ENCODE measurements around the gene TMEM201.
A peak's percentile ranks its signal among the peaks of the same experiment; 100 is the strongest.

The TMEM201 gene

DNA sequence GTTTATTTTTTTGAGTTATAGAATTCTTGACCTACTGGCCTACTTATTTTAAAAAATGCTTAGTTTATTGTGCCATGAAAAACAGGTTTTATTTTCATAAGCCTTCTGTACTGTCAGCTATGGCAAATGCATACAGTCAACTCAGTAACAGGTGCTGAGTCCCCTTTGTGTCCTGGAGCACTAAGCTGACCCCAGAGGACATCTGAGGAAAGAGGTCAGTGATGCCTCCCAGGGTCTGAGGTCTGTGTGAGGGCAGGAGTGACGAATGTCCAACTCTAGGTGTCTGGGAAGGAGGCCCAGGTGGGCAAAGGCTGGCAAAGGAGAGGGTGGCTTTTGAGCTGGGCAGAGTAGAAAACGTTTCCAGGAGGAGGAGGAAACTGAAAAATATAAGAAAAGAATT, 7.8 kb upstream of the TMEM201 start:
- Histone ChIP-seq H3K27me3 (ENCODE audit: insufficient read depth, insufficient read length) (no peaks in the 10 kb centered on the region), H3K36me3 (ENCODE audit: insufficient read depth, insufficient read length, low read length) (peaks cover 54% of the 10 kb centered on the region)
- TF ChIP-seq ZNF274 (IDR thresholded peaks at IDR 0.05; ENCODE audit: low read depth, low read length) (no peak), SUZ12 (IDR thresholded peaks at IDR 0.05; ENCODE audit: extremely low read depth, insufficient read depth, insufficient read length) (no peak), YY1 (IDR thresholded peaks at IDR 0.05; ENCODE audit: insufficient read depth, insufficient read length) (no peak)

DNA sequence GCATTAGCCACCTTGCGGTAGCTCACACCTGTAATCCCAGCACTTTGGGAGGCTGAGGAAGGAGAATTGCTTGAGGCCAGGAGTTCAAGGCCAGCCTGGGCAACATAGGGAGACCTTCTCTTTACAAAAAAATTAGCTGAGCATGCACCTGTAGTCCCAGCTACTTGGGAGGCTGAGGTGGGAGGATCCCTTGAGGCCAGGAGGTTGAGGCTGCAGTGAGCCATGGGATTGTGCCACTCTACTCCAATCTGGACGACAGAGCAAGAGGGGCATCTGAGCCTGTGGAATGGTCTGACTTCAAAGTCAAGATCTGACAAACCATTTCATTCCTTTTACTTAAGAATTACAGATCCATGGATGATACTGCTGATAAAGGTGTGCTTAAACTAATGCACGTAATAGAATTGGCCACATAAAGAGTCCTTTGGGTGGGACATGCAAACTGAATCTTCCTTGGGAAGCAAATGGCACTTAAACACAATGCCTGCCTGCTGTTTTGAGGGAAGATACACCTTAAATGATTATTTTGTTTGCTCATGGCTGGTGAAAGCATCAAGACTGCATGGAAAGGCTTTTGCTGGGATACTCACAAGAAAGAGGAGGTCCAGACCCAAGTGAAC, 2.5 kb upstream of the TMEM201 start:
- Histone ChIP-seq H3K4me3 (ENCODE audit: insufficient read length, low read depth) (no peak overlapping the region), H3K36me3 (ENCODE audit: insufficient read depth, insufficient read length, low read length) (peaks cover 28% of the 10 kb centered on the region)
- TF ChIP-seq YY1 (IDR thresholded peaks at IDR 0.05; ENCODE audit: insufficient read depth, insufficient read length) = no peak
- TF ChIP-seq ZNF274 (IDR thresholded peaks at IDR 0.05; ENCODE audit: low read depth, low read length) = no peak
- TF ChIP-seq SUZ12 (IDR thresholded peaks at IDR 0.05; ENCODE audit: extremely low read depth, insufficient read depth, insufficient read length) = no peak

More for the DNA sequence above, 7.8 kb upstream of the TMEM201 start:
- Histone ChIP-seq H3K4me3 (ENCODE audit: insufficient read length, low read depth) (no peak overlapping the region), H3K9me3 (ENCODE audit: insufficient read depth, low read length) (no peaks in the 10 kb centered on the region), H3K4me1 (ENCODE audit: insufficient read depth, insufficient read length) (no peaks in the 10 kb centered on the region), H3K9ac (ENCODE audit: insufficient read length, low read depth) (no peak overlapping the region)
- DNase-seq (ENCODE audit: low read depth, low spot score) = no peak

DNA sequence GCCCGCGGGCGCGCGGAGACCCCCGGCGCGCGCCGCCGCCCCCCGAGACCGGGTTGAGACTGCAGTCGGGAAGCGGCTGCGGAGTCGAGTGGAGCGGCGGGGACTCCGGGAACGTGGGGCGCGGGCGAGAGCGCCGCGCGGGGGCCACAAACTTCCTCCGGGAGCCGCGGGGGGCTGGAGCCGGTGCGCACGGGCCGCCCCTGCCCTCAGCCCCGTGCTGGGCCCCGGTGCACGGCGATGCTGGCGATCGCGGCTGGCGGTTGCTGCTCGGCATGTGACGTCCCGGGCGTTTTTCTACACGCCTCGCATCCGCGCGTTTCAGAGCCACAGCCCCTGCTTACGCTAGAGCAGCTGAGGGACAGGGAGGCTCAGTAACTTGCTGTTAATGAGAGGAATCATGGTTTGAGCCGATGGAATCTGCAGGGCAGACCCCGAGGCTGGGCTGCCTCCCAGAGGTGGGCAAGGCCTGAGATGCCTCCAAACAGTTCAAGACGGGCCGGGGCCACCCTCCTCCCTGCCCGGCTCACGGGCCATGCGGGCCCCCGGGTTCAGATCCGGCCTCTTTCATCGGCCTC, 520 bp downstream of the TMEM201 start:
- Histone ChIP-seq H3K9me3 (ENCODE audit: insufficient read depth, low read length) (no peaks in the 10 kb centered on the region), H3K4me1 (ENCODE audit: insufficient read depth, insufficient read length) (peaks cover 36% of the 10 kb centered on the region), H3K9ac (ENCODE audit: insufficient read length, low read depth) (peak overlapping the region; percentile 91), H3K27me3 (ENCODE audit: insufficient read depth, insufficient read length) (no peaks in the 10 kb centered on the region), H3K4me3 (ENCODE audit: insufficient read length, low read depth) (peak overlapping the region; percentile 77), H3K36me3 (ENCODE audit: insufficient read depth, insufficient read length, low read length) (peaks cover 13% of the 10 kb centered on the region)
- no peak for DNase-seq (ENCODE audit: low read depth, low spot score)
- no peak for TF ChIP-seq YY1 (IDR thresholded peaks at IDR 0.05; ENCODE audit: insufficient read depth, insufficient read length)
- no peak for TF ChIP-seq SUZ12 (IDR thresholded peaks at IDR 0.05; ENCODE audit: extremely low read depth, insufficient read depth, insufficient read length)
- no peak for TF ChIP-seq ZNF274 (IDR thresholded peaks at IDR 0.05; ENCODE audit: low read depth, low read length)

More for the DNA sequence above, 2.5 kb upstream of the TMEM201 start:
- Histone ChIP-seq H3K9me3 (ENCODE audit: insufficient read depth, low read length) (no peaks in the 10 kb centered on the region), H3K27me3 (ENCODE audit: insufficient read depth, insufficient read length) (no peaks in the 10 kb centered on the region), H3K9ac (ENCODE audit: insufficient read length, low read depth) (no peak overlapping the region), H3K4me1 (ENCODE audit: insufficient read depth, insufficient read length) (peaks cover 12% of the 10 kb centered on the region)
- no peak for DNase-seq (ENCODE audit: low read depth, low spot score)

DNA sequence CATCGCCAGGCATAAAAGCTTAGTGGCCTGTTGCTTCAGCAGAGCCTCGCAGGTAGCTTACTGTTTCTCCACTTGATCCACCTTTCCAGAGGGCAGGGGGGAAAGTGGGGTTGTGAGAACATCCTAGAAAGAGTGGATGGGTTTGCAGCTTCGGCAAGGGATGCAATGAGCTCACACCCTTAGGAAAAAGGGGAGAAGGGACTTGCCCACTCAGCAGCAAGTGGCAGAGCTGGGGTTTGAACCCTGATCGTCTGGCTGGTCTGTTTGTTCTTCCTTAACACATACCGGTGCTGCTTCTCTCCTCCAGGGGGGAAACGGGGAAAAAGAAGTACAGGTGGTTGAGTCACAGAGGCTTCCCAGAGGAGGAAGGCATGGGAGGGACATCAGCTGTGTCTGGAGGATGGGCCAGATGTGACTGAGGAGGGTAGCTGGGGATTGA, 1.0 kb downstream of the TMEM201 start:
- peaks cover 13% of the 10 kb centered on the region for H3K36me3 ChIP-seq (ENCODE audit: insufficient read depth, insufficient read length, low read length)
- no peaks in the 10 kb centered on the region for H3K9me3 ChIP-seq (ENCODE audit: insufficient read depth, low read length)
- H3K27me3 ChIP-seq (ENCODE audit: insufficient read depth, insufficient read length) = no peaks in the 10 kb centered on the region
- peak overlapping the region; percentile 77 for H3K4me3 ChIP-seq (ENCODE audit: insufficient read length, low read depth)
- peak overlapping the region; percentile 91 for H3K9ac ChIP-seq (ENCODE audit: insufficient read length, low read depth)
- no peak for DNase-seq (ENCODE audit: low read depth, low spot score)
- peaks cover 40% of the 10 kb centered on the region for H3K4me1 ChIP-seq (ENCODE audit: insufficient read depth, insufficient read length)
- TF ChIP-seq YY1 (IDR thresholded peaks at IDR 0.05; ENCODE audit: insufficient read depth, insufficient read length) (no peak), ZNF274 (IDR thresholded peaks at IDR 0.05; ENCODE audit: low read depth, low read length) (no peak), SUZ12 (IDR thresholded peaks at IDR 0.05; ENCODE audit: extremely low read depth, insufficient read depth, insufficient read length) (no peak)

DNA sequence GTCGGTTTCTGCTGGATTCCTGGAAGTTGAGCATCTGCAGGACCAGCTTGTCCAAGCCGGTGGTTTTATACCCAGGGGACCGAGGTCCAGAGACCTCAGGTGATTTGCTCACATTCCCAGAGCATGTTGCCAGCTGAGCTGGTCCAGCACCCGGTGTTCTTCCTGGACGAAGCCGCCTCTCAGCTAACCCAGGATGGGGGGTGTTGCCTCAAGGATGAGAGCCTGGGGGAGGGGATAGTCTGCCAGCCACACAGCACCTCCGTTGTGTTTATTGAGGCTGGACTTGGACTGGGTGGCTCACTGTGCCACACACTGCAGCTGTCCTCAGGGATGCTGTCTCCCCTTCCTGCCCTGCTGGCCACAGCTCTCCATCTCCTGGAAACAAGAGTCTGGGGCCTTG, 1.5 kb downstream of the TMEM201 start:
- peak overlapping the region; percentile 91 for H3K9ac ChIP-seq (ENCODE audit: insufficient read length, low read depth)
- DNase-seq (ENCODE audit: low read depth, low spot score) = no peak
- no peaks in the 10 kb centered on the region for H3K9me3 ChIP-seq (ENCODE audit: insufficient read depth, low read length)
- no peaks in the 10 kb centered on the region for H3K27me3 ChIP-seq (ENCODE audit: insufficient read depth, insufficient read length)
- H3K4me3 ChIP-seq (ENCODE audit: insufficient read length, low read depth) = peak overlapping the region; percentile 77
- TF ChIP-seq SUZ12 (IDR thresholded peaks at IDR 0.05; ENCODE audit: extremely low read depth, insufficient read depth, insufficient read length) = no peak
- no peak for TF ChIP-seq ZNF274 (IDR thresholded peaks at IDR 0.05; ENCODE audit: low read depth, low read length)
- TF ChIP-seq YY1 (IDR thresholded peaks at IDR 0.05; ENCODE audit: insufficient read depth, insufficient read length) = no peak
- H3K4me1 ChIP-seq (ENCODE audit: insufficient read depth, insufficient read length) = peaks cover 40% of the 10 kb centered on the region
- peaks cover 13% of the 10 kb centered on the region for H3K36me3 ChIP-seq (ENCODE audit: insufficient read depth, insufficient read length, low read length)

DNA sequence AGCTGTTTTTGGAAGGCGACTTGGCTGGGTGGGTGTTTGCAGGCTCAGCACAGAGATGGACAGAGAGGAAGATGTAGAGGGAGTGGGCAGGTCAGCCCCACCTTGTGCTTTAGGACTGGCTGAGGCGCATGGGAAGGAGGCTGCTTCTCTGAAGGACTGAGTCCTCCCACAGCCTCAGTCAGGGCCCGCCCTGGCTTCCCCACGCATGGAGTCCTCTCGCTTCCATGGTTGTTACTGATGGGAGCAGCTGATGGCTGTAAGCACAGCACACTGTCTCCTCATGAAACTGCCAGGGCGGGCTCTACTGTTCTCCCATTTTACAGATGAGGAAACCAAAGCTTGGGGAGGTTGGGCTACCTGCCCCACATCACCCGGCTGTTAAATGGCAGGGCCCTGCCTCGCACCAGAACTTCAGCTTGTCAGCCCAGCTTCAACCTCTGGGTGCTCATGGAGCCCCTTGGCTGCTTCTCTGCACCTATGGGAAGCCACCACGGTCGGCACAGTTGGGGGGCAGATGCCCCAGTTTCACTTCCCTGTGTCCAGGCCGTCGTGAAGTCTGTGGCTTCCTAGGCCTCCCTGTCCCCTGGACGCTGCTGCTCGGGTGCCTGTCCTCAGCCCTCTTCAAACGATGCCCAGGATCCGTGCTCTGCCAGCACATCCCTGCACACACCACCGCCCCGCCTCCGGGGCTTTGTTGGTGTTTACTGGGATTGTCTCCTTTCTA, 2.4 kb downstream of the TMEM201 start:
- Histone ChIP-seq H3K4me3 (ENCODE audit: insufficient read length, low read depth) (no peak overlapping the region), H3K27me3 (ENCODE audit: insufficient read depth, insufficient read length) (no peaks in the 10 kb centered on the region), H3K9me3 (ENCODE audit: insufficient read depth, low read length) (no peaks in the 10 kb centered on the region), H3K36me3 (ENCODE audit: insufficient read depth, insufficient read length, low read length) (peaks cover 22% of the 10 kb centered on the region), H3K9ac (ENCODE audit: insufficient read length, low read depth) (no peak overlapping the region), H3K4me1 (ENCODE audit: insufficient read depth, insufficient read length) (peaks cover 40% of the 10 kb centered on the region)
- no peak for TF ChIP-seq SUZ12 (IDR thresholded peaks at IDR 0.05; ENCODE audit: extremely low read depth, insufficient read depth, insufficient read length)
- TF ChIP-seq YY1 (IDR thresholded peaks at IDR 0.05; ENCODE audit: insufficient read depth, insufficient read length) = no peak
- no peak for TF ChIP-seq ZNF274 (IDR thresholded peaks at IDR 0.05; ENCODE audit: low read depth, low read length)
- DNase-seq (ENCODE audit: low read depth, low spot score) = no peak

Data from NT2/D1 (cell line).